H9 (cell line): ENCODE measurements around the gene NDUFB8. TPM values are rescaled to one million over a fixed set of nuclear protein-coding genes. Genes with fewer than 3 reads are reported as not detected.

Source experiments
- DNase-seq: peaks from one replicate; pipeline ENCODE4 v3.0.0-alpha.2; 2017
- H2AFZ ChIP-seq: one replicate; pipeline ENCODE4 v1.6.1; 2013; ENCODE audit warnings: mild to moderate bottlenecking, low read length, control low read depth, moderate library complexity
- H2AK5ac ChIP-seq: 2 replicates; pipeline ENCODE4 v1.6.1; 2013; ENCODE audit warnings: low read length, control low read depth, mixed read lengths; ENCODE audit not compliant: insufficient read length
- H2BK120ac ChIP-seq: one replicate; pipeline ENCODE4 v1.6.1; 2013; ENCODE audit warnings: low read depth, mild to moderate bottlenecking, low read length, control low read depth, inconsistent platforms; ENCODE audit not compliant: poor library complexity, severe bottlenecking
- H2BK12ac ChIP-seq: 2 replicates; pipeline ENCODE4 v1.6.1; 2013; ENCODE audit warnings: low read length, control low read depth, mixed read lengths, low read depth; ENCODE audit not compliant: insufficient read length
- H2BK15ac ChIP-seq: 2 replicates; pipeline ENCODE4 v1.6.1; 2013; ENCODE audit warnings: low read depth, low read length, control low read depth
- H2BK20ac ChIP-seq: one replicate; pipeline ENCODE4 v1.6.1; 2013; ENCODE audit warnings: low read depth, mild to moderate bottlenecking, low read length, control low read depth, inconsistent platforms; ENCODE audit not compliant: poor library complexity, severe bottlenecking
- H2BK5ac ChIP-seq: 2 replicates; pipeline ENCODE4 v1.6.1; 2013; ENCODE audit warnings: low read length, control low read depth, mixed read lengths; ENCODE audit not compliant: insufficient read length
- H3K14ac ChIP-seq: 2 replicates; pipeline ENCODE4 v1.6.1; 2013; ENCODE audit warnings: low read length, control low read depth; ENCODE audit not compliant: insufficient read depth
- H3K18ac ChIP-seq: 2 replicates; pipeline ENCODE4 v1.6.1; 2013; ENCODE audit warnings: low read depth, mild to moderate bottlenecking, mixed read lengths, low read length, control low read depth; ENCODE audit not compliant: insufficient read length
- H3K23ac ChIP-seq: 2 replicates; pipeline ENCODE4 v1.6.1; 2013; ENCODE audit warnings: low read length, control low read depth, mixed read lengths, low read depth; ENCODE audit not compliant: insufficient read length
- H3K23me2 ChIP-seq: 2 replicates; pipeline ENCODE4 v1.6.1; 2013; ENCODE audit warnings: low read depth, mild to moderate bottlenecking, mixed read lengths, low read length, control low read depth; ENCODE audit not compliant: insufficient read length, poor library complexity, severe bottlenecking
- H3K27ac ChIP-seq: 2 replicates; pipeline ENCODE4 v1.5.1; 2013; ENCODE audit warnings: low read length, control low read depth, mixed read lengths, low read depth; ENCODE audit not compliant: insufficient read length
- H3K27me3 ChIP-seq: 2 replicates; pipeline ENCODE4 v1.6.1; 2013; ENCODE audit warnings: low read length, control low read depth, inconsistent platforms; ENCODE audit not compliant: insufficient read depth
- H3K4ac ChIP-seq: 2 replicates; pipeline ENCODE4 v1.6.1; 2013; ENCODE audit warnings: low read depth, mild to moderate bottlenecking, control low read depth, inconsistent platforms, low read length, moderate library complexity
- H3K4me1 ChIP-seq: 2 replicates; pipeline ENCODE4 v1.6.1; 2013; ENCODE audit warnings: low read length, control low read depth, inconsistent platforms; ENCODE audit not compliant: insufficient read depth
- H3K4me2 ChIP-seq: 2 replicates; pipeline ENCODE4 v1.6.1; 2013; ENCODE audit warnings: low read length, control low read depth, mixed read lengths; ENCODE audit not compliant: insufficient read length, insufficient read depth
- H3K56ac ChIP-seq: 2 replicates; pipeline ENCODE4 v1.6.1; 2013; ENCODE audit warnings: low read depth, mild to moderate bottlenecking, mixed read lengths, low read length, control low read depth; ENCODE audit not compliant: insufficient read length
- H3K79me1 ChIP-seq: 2 replicates; pipeline ENCODE4 v1.6.1; 2013; ENCODE audit warnings: low read depth, mild to moderate bottlenecking, moderate library complexity, low read length, control low read depth, inconsistent platforms; ENCODE audit not compliant: insufficient read depth, poor library complexity, severe bottlenecking
- H3K79me2 ChIP-seq: 2 replicates; pipeline ENCODE4 v1.6.1; 2013; ENCODE audit warnings: low read length, control low read depth, inconsistent platforms; ENCODE audit not compliant: insufficient read depth
- H3K9ac ChIP-seq: 2 replicates; pipeline ENCODE4 v1.6.1; 2013; ENCODE audit warnings: low read length, control low read depth, mixed read lengths; ENCODE audit not compliant: insufficient read length; ENCODE audit errors: extremely low read depth
- H3K9me3 ChIP-seq: one replicate; pipeline ENCODE4 v1.6.1; 2013; ENCODE audit warnings: low read depth, low read length, inconsistent platforms; ENCODE audit not compliant: control insufficient read depth
- H3T11ph ChIP-seq: one replicate; pipeline ENCODE4 v1.6.1; 2013; ENCODE audit warnings: mild to moderate bottlenecking, low read length, control low read depth, inconsistent platforms
- H4K20me1 ChIP-seq: one replicate; pipeline ENCODE4 v1.6.1; 2013; ENCODE audit not compliant: control insufficient read depth, insufficient read length, insufficient read depth
- H4K5ac ChIP-seq: 2 replicates; pipeline ENCODE4 v1.6.1; 2013; ENCODE audit warnings: low read depth, mild to moderate bottlenecking, mixed read lengths, low read length, control low read depth; ENCODE audit not compliant: insufficient read length
- H4K8ac ChIP-seq: replicated peaks from 2 replicates; pipeline ENCODE4 v1.6.1; 2013; ENCODE audit warnings: low read length, control low read depth, mixed read lengths, low read depth; ENCODE audit not compliant: insufficient read length
- H4K91ac ChIP-seq: 2 replicates; pipeline ENCODE4 v1.6.1; 2013; ENCODE audit warnings: low read depth, mild to moderate bottlenecking, moderate library complexity, mixed read lengths, low read length, control low read depth; ENCODE audit not compliant: insufficient read length
- H3K27ac Mint-ChIP-seq, 3 experiments: 2 replicates in 2 of 3; 3 replicates in 1 of 3; pipeline ENCODE4 v1.8.0; 2020 to 2021; ENCODE audit warnings: mixed read lengths in 3 of 3, mild to moderate bottlenecking in 1 of 3, moderate library complexity in 1 of 3
- H3K27me3 Mint-ChIP-seq: 2 replicates; pipeline ENCODE4 v1.8.0; 2021; ENCODE audit warnings: low read depth, mild to moderate bottlenecking, moderate library complexity, mixed read lengths
- H3K36me3 Mint-ChIP-seq, 3 experiments: 2 replicates in 2 of 3; 3 replicates in 1 of 3; pipeline ENCODE4 v1.8.0; 2020 to 2021; ENCODE audit warnings: low read depth in 3 of 3, mixed read lengths in 3 of 3; ENCODE audit not compliant: insufficient read depth in 1 of 3
- H3K4me1 Mint-ChIP-seq, 2 experiments: 2 replicates each; pipeline ENCODE4 v1.8.0; 2020; ENCODE audit warnings: mixed read lengths in 2 of 2
- H3K4me3 Mint-ChIP-seq, 2 experiments: 2 replicates in 1 of 2; 3 replicates in 1 of 2; pipeline ENCODE4 v1.8.0; 2020 to 2021; ENCODE audit warnings: mild to moderate bottlenecking in 2 of 2, mixed read lengths in 2 of 2, moderate library complexity in 1 of 2
- H3K9me3 Mint-ChIP-seq, 2 experiments: 2 replicates in 1 of 2; 3 replicates in 1 of 2; pipeline ENCODE4 v1.8.0; 2020; ENCODE audit warnings: mild to moderate bottlenecking in 2 of 2, mixed read lengths in 2 of 2, moderate library complexity in 1 of 2
- WGBS: extraction: QIAGEN DNeasy Blood & Tissue Kit; methylation state at CpG from one replicate; pipeline ENCODE4 v1.1.7; 2013; ENCODE audit warnings: missing lambda C conversion rate, low lambda C conversion rate, mixed read lengths; ENCODE audit not compliant: insufficient read length; ENCODE audit errors: extremely low coverage; 5-methylcytosine and 5-hydroxymethylcytosine counted together
- total RNA-seq: library from RNA; stranded (reverse); gene quantifications from 2 replicates; pipeline ENCODE4 v1.2.1, GENCODE V29; 2021
- TF ChIP-seq, protein P1 (sequence below): fragments of 200-600 bp; sonication (generic); conservative IDR thresholded peaks from 3 replicates; pipeline ENCODE4 v1.8.0; 2021; ENCODE audit warnings: antibody characterized with exemption, mild to moderate bottlenecking

The NDUFB8 gene
- total RNA-seq, 1 experiment from 2014 or later = 205 TPM

DNA sequence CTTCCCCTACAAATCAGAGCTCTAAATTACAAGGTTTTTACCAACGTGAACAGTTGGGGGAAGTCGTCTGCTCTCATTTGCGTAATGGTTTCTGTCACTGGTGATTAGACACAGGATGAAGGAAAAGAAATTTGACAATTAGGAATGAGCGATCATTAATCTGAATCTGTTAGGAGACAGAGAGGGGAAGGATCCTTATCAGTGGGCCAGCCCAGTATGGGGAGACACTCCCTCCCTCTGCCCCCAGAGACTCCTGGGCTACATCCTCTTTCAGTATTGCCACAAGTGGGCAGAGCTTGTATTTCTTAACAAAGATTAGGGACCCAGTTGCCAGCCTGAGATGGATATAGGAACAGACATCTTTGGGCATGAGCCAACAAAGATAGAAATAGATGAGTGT is 21.5 kb upstream of the NDUFB8 start:
- Histone ChIP-seq H3K18ac (no peak overlapping the region), H3K4me1 (no peaks in the 10 kb centered on the region), H3K27ac (no peak overlapping the region), H3K9ac (no peak overlapping the region), H3K79me2 (no peaks in the 10 kb centered on the region), H2BK12ac (no peak overlapping the region), H3K27me3 (no peaks in the 10 kb centered on the region), H3K79me1 (no peaks in the 10 kb centered on the region), H3K4ac (no peak overlapping the region), H2BK20ac (no peak overlapping the region), H3K23ac (no peak overlapping the region), H2AFZ (no peak overlapping the region), H3K9me3 (no peaks in the 10 kb centered on the region), H4K20me1 (no peaks in the 10 kb centered on the region), H3K4me2 (no peak overlapping the region), H2BK5ac (no peak overlapping the region), H3T11ph (no peak overlapping the region), H4K91ac (no peak overlapping the region), H3K56ac (no peak overlapping the region), H2BK120ac (no peak overlapping the region), H3K14ac (no peak overlapping the region), H3K23me2 (no peaks in the 10 kb centered on the region), H4K5ac (no peak overlapping the region), H2BK15ac (no peak overlapping the region), H4K8ac (no peak overlapping the region), H2AK5ac (no peak overlapping the region)
- no peak overlapping the region for H3K4me3 Mint-ChIP-seq
- peaks cover 2% of the 10 kb centered on the region; the same call in 1 of the 2 replicates for H3K27me3 Mint-ChIP-seq
- DNase-seq = no peak
- no CpG with 5 or more reads among the region's 4 CpGs for WGBS
- H3K27ac Mint-ChIP-seq = no peak overlapping the region
- no peaks in the 10 kb centered on the region for H3K9me3 Mint-ChIP-seq
- TF ChIP-seq, protein P1, sequence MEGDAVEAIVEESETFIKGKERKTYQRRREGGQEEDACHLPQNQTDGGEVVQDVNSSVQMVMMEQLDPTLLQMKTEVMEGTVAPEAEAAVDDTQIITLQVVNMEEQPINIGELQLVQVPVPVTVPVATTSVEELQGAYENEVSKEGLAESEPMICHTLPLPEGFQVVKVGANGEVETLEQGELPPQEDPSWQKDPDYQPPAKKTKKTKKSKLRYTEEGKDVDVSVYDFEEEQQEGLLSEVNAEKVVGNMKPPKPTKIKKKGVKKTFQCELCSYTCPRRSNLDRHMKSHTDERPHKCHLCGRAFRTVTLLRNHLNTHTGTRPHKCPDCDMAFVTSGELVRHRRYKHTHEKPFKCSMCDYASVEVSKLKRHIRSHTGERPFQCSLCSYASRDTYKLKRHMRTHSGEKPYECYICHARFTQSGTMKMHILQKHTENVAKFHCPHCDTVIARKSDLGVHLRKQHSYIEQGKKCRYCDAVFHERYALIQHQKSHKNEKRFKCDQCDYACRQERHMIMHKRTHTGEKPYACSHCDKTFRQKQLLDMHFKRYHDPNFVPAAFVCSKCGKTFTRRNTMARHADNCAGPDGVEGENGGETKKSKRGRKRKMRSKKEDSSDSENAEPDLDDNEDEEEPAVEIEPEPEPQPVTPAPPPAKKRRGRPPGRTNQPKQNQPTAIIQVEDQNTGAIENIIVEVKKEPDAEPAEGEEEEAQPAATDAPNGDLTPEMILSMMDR = no peak
- H3K4me1 Mint-ChIP-seq = no peaks in the 10 kb centered on the region
- H3K36me3 Mint-ChIP-seq = peaks cover 27 to 58% (median 41%) of the 10 kb centered on the region in 3 experiments
